Breast epithelium (tissue), 3 donors: ENCODE data around the gene SLC28A1.

Source experiments
- POLR2A ChIP-seq: fragments of 450-650 bp; IDR thresholded peaks from one replicate; pipeline ENCODE4 v1.6.1; 2016; ENCODE audit warnings: antibody characterized with exemption, mild to moderate bottlenecking, moderate library complexity
- POLR2AphosphoS5 ChIP-seq, 3 donors: sonication (generic); formaldehyde crosslinking; IDR thresholded peaks; one replicate each; pipeline ENCODE4 v1.6.1; 2017; ENCODE audit warnings: antibody characterized with exemption in 3 of 3
- TF ChIP-seq, protein P1 (sequence below), 3 donors: fragments of 450-650 bp; IDR thresholded peaks; one replicate each; pipeline ENCODE4 v1.5.1; 2016 to 2017; ENCODE audit warnings: antibody characterized with exemption in 3 of 3, mild to moderate bottlenecking in 3 of 3, moderate library complexity in 3 of 3

DNA sequence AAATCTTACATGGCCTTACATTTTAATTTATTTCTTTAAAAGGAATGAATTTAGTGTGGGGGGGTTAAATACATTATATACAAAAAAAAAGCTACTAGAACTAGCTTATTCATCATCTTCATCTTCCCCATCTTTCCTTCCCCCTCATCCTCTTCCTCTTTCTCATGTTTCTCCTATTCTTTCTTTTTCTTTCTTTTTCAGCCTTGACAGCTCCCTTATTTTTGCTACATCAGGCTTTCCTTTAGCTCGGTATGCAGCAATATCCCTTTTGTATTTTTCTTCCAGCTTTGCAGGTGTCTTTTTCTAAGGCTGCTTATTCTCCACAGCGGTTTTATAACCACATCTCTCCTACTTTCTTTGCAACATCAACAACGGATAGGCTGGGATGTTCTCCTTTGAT, 55.9 kb downstream of the SLC28A1 start:
- TF ChIP-seq, protein P1, sequence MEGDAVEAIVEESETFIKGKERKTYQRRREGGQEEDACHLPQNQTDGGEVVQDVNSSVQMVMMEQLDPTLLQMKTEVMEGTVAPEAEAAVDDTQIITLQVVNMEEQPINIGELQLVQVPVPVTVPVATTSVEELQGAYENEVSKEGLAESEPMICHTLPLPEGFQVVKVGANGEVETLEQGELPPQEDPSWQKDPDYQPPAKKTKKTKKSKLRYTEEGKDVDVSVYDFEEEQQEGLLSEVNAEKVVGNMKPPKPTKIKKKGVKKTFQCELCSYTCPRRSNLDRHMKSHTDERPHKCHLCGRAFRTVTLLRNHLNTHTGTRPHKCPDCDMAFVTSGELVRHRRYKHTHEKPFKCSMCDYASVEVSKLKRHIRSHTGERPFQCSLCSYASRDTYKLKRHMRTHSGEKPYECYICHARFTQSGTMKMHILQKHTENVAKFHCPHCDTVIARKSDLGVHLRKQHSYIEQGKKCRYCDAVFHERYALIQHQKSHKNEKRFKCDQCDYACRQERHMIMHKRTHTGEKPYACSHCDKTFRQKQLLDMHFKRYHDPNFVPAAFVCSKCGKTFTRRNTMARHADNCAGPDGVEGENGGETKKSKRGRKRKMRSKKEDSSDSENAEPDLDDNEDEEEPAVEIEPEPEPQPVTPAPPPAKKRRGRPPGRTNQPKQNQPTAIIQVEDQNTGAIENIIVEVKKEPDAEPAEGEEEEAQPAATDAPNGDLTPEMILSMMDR (IDR thresholded peaks at IDR 0.05): no peak
- TF ChIP-seq POLR2A (no peak), POLR2AphosphoS5 (IDR thresholded peaks at IDR 0.05) (no peak)
